22Rv1 (cell line): ENCODE data around the gene YIPF6.
"Not testable (repeated sequence)": the region's sequence is repeated elsewhere in the genome, so short reads cannot be mapped to it uniquely, and the experiment has no call there.

ENCODE experiments used
- H3K27ac ChIP-seq: fragments of 450-650 bp; 2 replicates; pipeline ENCODE4 v1.5.1; 2017
- CTCF ChIP-seq: fragments of 450-650 bp; IDR thresholded peaks from 2 replicates; pipeline ENCODE4 v1.5.1; 2017; ENCODE audit warnings: mild to moderate bottlenecking
- ZFX ChIP-seq: fragments of 450-650 bp; IDR thresholded peaks from 2 replicates; pipeline ENCODE4 v1.6.1; 2017; ENCODE audit warnings: antibody characterized with exemption, borderline replicate concordance

The YIPF6 gene

GRCh38 chrX:68506649-68507048 is 7.8 kb downstream of the YIPF6 start:
- no peak overlapping the region for H3K27ac ChIP-seq
- TF ChIP-seq ZFX (no peak), CTCF (no peak)

- no peak for TF ChIP-seq ZFX
- no peak for TF ChIP-seq CTCF
- H3K27ac ChIP-seq, result no peak overlapping the region
These were observed 9.9 kb downstream of the YIPF6 start for GRCh38 chrX:68508799-68509198.

- TF ChIP-seq ZFX, result no peak
- peak; percentile 75 for TF ChIP-seq CTCF
These were observed 12.4 kb downstream of the YIPF6 start for GRCh38 chrX:68511255-68511654.

GRCh38 chrX:68524680-68525079 is 25.8 kb downstream of the YIPF6 start:
- H3K27ac ChIP-seq, result not testable (repeated sequence)

More at GRCh38 chrX:68511255-68511654, 12.4 kb downstream of the YIPF6 start:
- H3K27ac ChIP-seq, result no peak overlapping the region

- no peak overlapping the region for H3K27ac ChIP-seq
- no peak for TF ChIP-seq ZFX
- no peak for TF ChIP-seq CTCF
These were observed 34.1 kb downstream of the YIPF6 start for GRCh38 chrX:68532831-68533533.

GRCh38 chrX:68533656-68534055 is 34.8 kb downstream of the YIPF6 start:
- H3K27ac ChIP-seq, result no peak overlapping the region
- TF ChIP-seq ZFX (no peak), CTCF (no peak)

- TF ChIP-seq ZFX, result no peak
- no peak for TF ChIP-seq CTCF
- H3K27ac ChIP-seq, result no peak overlapping the region
These were observed 35.8 kb downstream of the YIPF6 start for GRCh38 chrX:68534691-68535090.

- H3K27ac ChIP-seq, result no peak overlapping the region
- TF ChIP-seq ZFX (no peak), CTCF (no peak)
These were observed 37.6 kb downstream of the YIPF6 start for GRCh38 chrX:68536429-68536828.
